Measurements from ENCODE around the gene ARID5B. TPM values are rescaled to one million over a fixed set of nuclear protein-coding genes. Genes with fewer than 3 reads are reported as not detected.

Gene ARID5B
- polyA plus RNA-seq, 1 experiment = 137 TPM

DNA sequence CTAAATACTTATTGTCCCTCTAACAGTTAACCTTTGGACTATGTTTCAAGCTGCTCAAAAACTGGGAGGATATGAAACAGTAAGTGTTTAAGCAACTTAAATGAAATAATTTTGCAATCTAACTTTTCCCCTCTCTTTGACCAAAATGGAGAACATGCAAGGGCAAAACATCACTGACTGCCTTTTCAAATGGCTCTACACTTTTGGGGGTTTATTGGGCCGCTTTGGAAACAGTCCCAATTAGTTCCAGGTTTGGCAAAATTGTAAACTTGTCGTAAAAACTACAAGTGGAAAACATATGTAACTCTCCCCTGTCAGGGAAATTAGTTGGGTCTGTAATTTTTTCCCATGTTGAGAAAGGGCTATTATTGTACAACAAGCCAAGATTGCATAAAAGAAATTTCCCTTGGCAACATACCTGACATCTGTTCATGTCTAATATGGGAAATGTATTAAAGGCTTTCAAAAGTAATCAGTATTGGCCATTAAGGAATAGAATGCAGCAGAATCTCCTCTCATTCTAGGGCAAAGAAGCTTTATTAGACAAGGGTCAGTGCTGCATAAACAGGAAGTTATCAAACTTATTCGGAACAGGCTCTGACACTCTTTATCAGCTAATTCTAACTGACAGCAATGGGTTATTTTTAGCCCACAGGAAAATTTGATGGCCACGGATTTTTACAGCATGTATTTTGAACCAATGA is 157.9 kb downstream of the ARID5B start:
- H3K27ac ChIP-seq (ENCODE audit: low read depth, low read length) = no peak overlapping the region
- POLR2A ChIA-PET = interaction anchor here (0.7 to 1.3 kb wide), 4 partner anchors 9 to 318 kb away, joined by 3 to 9 read pairs (median 4); no protein-coding TSS in a partner anchor
- H3K4me3 ChIP-seq (ENCODE audit: low read depth, low read length) = no peak overlapping the region

DNA sequence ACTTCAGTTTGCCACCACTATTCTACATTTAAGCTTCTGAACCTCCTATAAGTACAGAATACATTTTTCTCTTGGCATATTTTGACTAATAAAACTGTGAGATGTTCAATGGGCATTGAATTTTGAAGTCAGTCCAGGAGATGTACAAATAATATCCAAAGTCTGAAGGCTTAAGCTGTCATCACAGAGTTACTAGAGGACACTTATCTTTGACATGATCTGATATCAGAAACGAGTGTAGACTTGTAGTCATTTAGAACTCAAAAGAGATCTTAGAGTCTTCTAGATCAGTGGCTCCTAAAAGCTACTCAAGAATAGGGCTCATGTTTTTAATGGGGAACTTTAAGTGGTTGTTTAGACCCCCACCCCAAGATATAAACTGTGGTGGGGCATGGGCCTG is 160.5 kb downstream of the ARID5B start:
- DNase-seq (ENCODE audit: low read depth, low spot score) = no peak
- Histone ChIP-seq H3K9me3 (ENCODE audit: control insufficient read depth, insufficient read depth, low read length) (no peaks in the 10 kb centered on the region), H3K4me3 (ENCODE audit: low read depth, low read length) (no peak overlapping the region), H3K27ac (ENCODE audit: low read depth, low read length) (no peak overlapping the region), H3K27me3 (ENCODE audit: control insufficient read depth, insufficient read depth, low read length) (no peaks in the 10 kb centered on the region)
- POLR2A ChIA-PET = interaction anchor here (0.7 kb wide), 1 partner anchor 26 kb away, joined by 3 read pairs; no protein-coding TSS in a partner anchor
- CTCF ChIA-PET = no interaction called here
- TF ChIP-seq, protein P1, sequence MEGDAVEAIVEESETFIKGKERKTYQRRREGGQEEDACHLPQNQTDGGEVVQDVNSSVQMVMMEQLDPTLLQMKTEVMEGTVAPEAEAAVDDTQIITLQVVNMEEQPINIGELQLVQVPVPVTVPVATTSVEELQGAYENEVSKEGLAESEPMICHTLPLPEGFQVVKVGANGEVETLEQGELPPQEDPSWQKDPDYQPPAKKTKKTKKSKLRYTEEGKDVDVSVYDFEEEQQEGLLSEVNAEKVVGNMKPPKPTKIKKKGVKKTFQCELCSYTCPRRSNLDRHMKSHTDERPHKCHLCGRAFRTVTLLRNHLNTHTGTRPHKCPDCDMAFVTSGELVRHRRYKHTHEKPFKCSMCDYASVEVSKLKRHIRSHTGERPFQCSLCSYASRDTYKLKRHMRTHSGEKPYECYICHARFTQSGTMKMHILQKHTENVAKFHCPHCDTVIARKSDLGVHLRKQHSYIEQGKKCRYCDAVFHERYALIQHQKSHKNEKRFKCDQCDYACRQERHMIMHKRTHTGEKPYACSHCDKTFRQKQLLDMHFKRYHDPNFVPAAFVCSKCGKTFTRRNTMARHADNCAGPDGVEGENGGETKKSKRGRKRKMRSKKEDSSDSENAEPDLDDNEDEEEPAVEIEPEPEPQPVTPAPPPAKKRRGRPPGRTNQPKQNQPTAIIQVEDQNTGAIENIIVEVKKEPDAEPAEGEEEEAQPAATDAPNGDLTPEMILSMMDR (IDR thresholded peaks at IDR 0.05; ENCODE audit: low read depth, low read length) = no peak

More for the DNA sequence above, 157.9 kb downstream of the ARID5B start:
- Histone ChIP-seq H3K9me3 (ENCODE audit: control insufficient read depth, insufficient read depth, low read length) (no peaks in the 10 kb centered on the region), H3K27me3 (ENCODE audit: control insufficient read depth, insufficient read depth, low read length) (no peaks in the 10 kb centered on the region)
- DNase-seq (ENCODE audit: low read depth, low spot score) = no peak
- CTCF ChIA-PET = interaction anchor here (0.8 to 5.3 kb wide), 3 partner anchors 21 to 186 kb away, joined by 3 to 25 read pairs (median 3); no protein-coding TSS in a partner anchor
- TF ChIP-seq, protein P1 (IDR thresholded peaks at IDR 0.05; ENCODE audit: low read depth, low read length) = no peak

DNA sequence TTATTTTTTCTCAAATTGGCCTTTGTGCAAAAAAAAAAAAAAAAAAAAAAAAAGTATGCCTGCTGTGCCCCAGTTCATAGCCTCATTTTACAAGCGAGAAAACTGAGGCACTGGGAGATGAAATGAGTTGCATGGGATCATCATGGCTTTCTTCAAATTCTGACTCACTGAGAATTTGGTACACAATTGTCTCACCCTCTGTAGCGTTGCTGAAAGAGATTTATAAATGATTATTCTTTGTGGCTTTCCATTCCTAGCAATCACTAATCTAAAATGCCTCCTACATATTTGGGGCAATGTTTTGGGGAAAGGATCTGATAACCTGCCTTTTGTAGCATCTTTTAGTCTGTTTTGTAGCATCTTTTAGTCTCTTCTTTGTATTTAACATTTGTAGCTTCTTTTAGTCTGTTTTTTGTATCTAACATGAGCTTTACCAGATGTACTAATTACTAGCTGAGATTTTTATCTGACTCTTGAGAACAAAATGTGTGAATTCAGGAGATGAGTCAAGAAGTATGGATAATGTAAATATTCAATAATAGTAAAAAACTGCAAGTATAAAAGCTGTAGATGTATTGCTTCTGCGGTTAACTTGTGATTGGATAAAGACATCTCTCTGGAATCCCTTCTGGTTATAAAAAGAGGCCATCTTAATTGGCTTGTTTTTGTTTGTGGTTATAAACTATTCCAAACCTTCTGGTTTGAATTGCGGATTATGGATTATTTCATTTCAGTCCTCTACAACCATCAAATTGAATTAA is 161.4 kb downstream of the ARID5B start:
- TF ChIP-seq, protein P1 (IDR thresholded peaks at IDR 0.05; ENCODE audit: low read depth, low read length) = no peak
- no peaks in the 10 kb centered on the region for H3K27me3 ChIP-seq (ENCODE audit: control insufficient read depth, insufficient read depth, low read length)
- H3K27ac ChIP-seq (ENCODE audit: low read depth, low read length) = no peak overlapping the region
- ChIA-PET CTCF (no interaction called here), POLR2A (interaction anchor here (0.7 kb wide), 4 partner anchors 20 to 181 kb away, joined by 3 to 5 read pairs (median 4); no protein-coding TSS in a partner anchor)
- H3K9me3 ChIP-seq (ENCODE audit: control insufficient read depth, insufficient read depth, low read length) = no peaks in the 10 kb centered on the region
- DNase-seq (ENCODE audit: low read depth, low spot score) = no peak
- no peak overlapping the region for H3K4me3 ChIP-seq (ENCODE audit: low read depth, low read length)

DNA sequence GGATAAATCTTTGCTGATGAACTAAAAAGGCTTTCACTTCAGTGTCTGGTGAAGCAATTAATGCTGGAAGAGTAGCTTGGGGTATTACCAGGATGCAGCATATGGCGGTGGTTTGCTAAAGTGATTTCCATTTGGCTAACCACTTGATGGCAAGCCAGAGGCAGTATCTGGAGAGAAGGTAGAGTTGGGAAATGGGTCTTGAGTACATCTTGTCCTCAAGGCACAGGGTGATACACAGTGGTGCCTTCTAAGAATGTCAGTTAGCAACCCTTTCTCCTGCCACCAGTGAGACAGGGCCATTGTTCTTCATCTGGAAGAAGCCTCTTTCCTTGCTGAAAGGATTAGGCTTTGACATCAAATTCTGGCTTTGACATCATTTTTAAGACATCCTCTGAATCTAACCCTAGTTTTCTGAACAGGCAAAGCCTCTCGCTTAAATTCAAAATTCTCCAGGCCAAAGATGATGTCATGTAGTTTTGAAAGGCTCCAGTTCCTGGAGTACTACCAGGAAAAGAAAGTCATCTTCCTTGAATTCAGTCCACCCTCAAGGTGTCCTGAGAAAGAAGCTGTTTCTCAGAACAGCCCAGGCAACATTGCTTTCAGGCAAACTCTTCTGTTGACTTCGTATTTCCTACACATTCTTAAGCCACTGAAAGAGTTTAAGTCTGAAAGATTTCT is 162.4 kb downstream of the ARID5B start:
- Histone ChIP-seq H3K9me3 (ENCODE audit: control insufficient read depth, insufficient read depth, low read length) (no peaks in the 10 kb centered on the region), H3K27me3 (ENCODE audit: control insufficient read depth, insufficient read depth, low read length) (no peaks in the 10 kb centered on the region), H3K4me3 (ENCODE audit: low read depth, low read length) (no peak overlapping the region), H3K27ac (ENCODE audit: low read depth, low read length) (no peak overlapping the region)
- TF ChIP-seq, protein P1 (IDR thresholded peaks at IDR 0.05; ENCODE audit: low read depth, low read length) = no peak
- ChIA-PET CTCF (no interaction called here), POLR2A (no interaction called here)
- no peak for DNase-seq (ENCODE audit: low read depth, low spot score)

All from AG04450 (cell line).